22Rv1 (cell line): ENCODE measurements around the gene FRS2.

Experiments used
- CTCF ChIP-seq: fragments of 450-650 bp; IDR thresholded peaks from 2 replicates; pipeline ENCODE4 v1.5.1; 2017; ENCODE audit warnings: mild to moderate bottlenecking
- ZFX ChIP-seq: fragments of 450-650 bp; IDR thresholded peaks from 2 replicates; pipeline ENCODE4 v1.6.1; 2017; ENCODE audit warnings: antibody characterized with exemption, borderline replicate concordance

- TF ChIP-seq CTCF (no peak), ZFX (no peak)
Observed at GRCh38 chr12:69459477-69459876, 10.7 kb upstream of the FRS2 start.
